Fibroblast of lung (primary cell): ENCODE data around the gene NDUFAF8.

Experiments
- CTCF ChIP-seq, 2 donors: IDR thresholded peaks in 1 of 2; conservative IDR thresholded peaks in 1 of 2; 1 replicate in 1 of 2; 2 replicates in 1 of 2; pipeline ENCODE4 v1.5.1; 2011 to 2012; ENCODE audit warnings: low read length in 2 of 2, control low read depth in 1 of 2, inconsistent platforms in 1 of 2, low read depth in 1 of 2, mild to moderate bottlenecking in 1 of 2
- EZH2 ChIP-seq: IDR thresholded peaks from 2 replicates; pipeline ENCODE4 v1.5.1; 2012; ENCODE audit warnings: low read length, control low read depth, mild to moderate bottlenecking; ENCODE audit errors: missing control alignments

- TF ChIP-seq CTCF (conservative IDR thresholded peaks at IDR 0.05 in 1 of 2, IDR thresholded peaks at IDR 0.05 in 1 of 2; ENCODE audit: low read depth in 1 of 2, low read length in 2 of 2): no peak
- TF ChIP-seq EZH2: no peak
These were observed 15.4 kb upstream of the NDUFAF8 start for GRCh38 chr17:81223762-81224130.
